Upper lobe of left lung (tissue), 6 donors: ENCODE results near the gene DNMT3A. TPM values are rescaled to one million over a fixed set of nuclear protein-coding genes. Genes with fewer than 3 reads are reported as not detected.

Experiments
- ATAC-seq, 2 donors: fragments of 200-7000 bp; cut with Tn5 transposase; one replicate each; pipeline ENCODE4 v1.9.1; 2022; ENCODE audit warnings: mild to moderate bottlenecking in 2 of 2, moderate library complexity in 2 of 2; ENCODE audit not compliant: low FRiP score in 2 of 2
- DNase-seq, 2 donors: peaks; one replicate each; pipeline ENCODE4 v3.0.0-alpha.2; 2019 to 2020
- H3K27ac ChIP-seq, 4 donors: fragments of 200-600 bp; sonication (generic); one replicate each; pipeline ENCODE4 v1.5.1; 2016 to 2019
- H3K27me3 ChIP-seq, 4 donors: fragments of 200-600 bp; sonication (generic); one replicate each; pipeline ENCODE4 v1.5.1; 2017 to 2019
- H3K36me3 ChIP-seq, 4 donors: fragments of 200-600 bp; sonication (generic); one replicate each; pipeline ENCODE4 v1.5.1; 2016 to 2019
- H3K4me1 ChIP-seq, 4 donors: fragments of 200-600 bp; sonication (generic); one replicate each; pipeline ENCODE4 v1.5.1; 2018 to 2019
- H3K4me3 ChIP-seq, 4 donors: fragments of 200-600 bp; sonication (generic); one replicate each; pipeline ENCODE4 v1.5.1; 2017 to 2019; ENCODE audit warnings: mild to moderate bottlenecking in 2 of 4, moderate library complexity in 1 of 4
- H3K9me3 ChIP-seq, 4 donors: fragments of 200-600 bp; sonication (generic); one replicate each; pipeline ENCODE4 v1.5.1; 2018 to 2019
- EP300 ChIP-seq, 4 donors: sonication (generic); formaldehyde crosslinking; IDR thresholded peaks; one replicate each; pipeline ENCODE4 v1.5.1; 2017; ENCODE audit warnings: antibody characterized with exemption in 4 of 4, control low read depth in 2 of 4
- POLR2A ChIP-seq, 4 donors: fragments of 450-650 bp; IDR thresholded peaks; one replicate each; pipeline ENCODE4 v1.5.1; 2016 to 2017; ENCODE audit warnings: antibody characterized with exemption in 4 of 4, mild to moderate bottlenecking in 2 of 4
- POLR2AphosphoS5 ChIP-seq, 2 donors: sonication (generic); formaldehyde crosslinking; IDR thresholded peaks; one replicate each; pipeline ENCODE4 v1.5.1; 2017; ENCODE audit warnings: antibody characterized with exemption in 2 of 2
- WGBS, 2 donors: methylation state at CpG; one replicate each; pipeline ENCODE4 v1.1.5; 2017 to 2018; 5-methylcytosine and 5-hydroxymethylcytosine counted together
- total RNA-seq, 6 donors: library from RNA; depleted of rRNA in 4 of 6; stranded (reverse); fragments of >200 nt in 4 of 6; gene quantifications; one replicate each; pipeline versions ENCODE4 v1.1.0 to v1.2.1, GENCODE V29; 2016 to 2021
- TF ChIP-seq, protein P1 (sequence below), 6 experiments: fragments of 450-650 bp in 4 of 6; fragments of 200-600 bp in 2 of 6; sonication (generic) in 2 of 6; IDR thresholded peaks; one replicate each; pipeline ENCODE4 v1.5.1; 2016 to 2019; ENCODE audit warnings: antibody characterized with exemption in 6 of 6
- donor health status: DM: no; HTN: no; CAD: no; lungs with moderate emphysema.
- donor health status: DM: no; HTN: yes; CAD: no; lungs with severe emphysema.

Gene DNMT3A
- total RNA-seq, 6 donors from 2014 or later, result 7.8 to 49.2 (median 30.4) TPM

DNA sequence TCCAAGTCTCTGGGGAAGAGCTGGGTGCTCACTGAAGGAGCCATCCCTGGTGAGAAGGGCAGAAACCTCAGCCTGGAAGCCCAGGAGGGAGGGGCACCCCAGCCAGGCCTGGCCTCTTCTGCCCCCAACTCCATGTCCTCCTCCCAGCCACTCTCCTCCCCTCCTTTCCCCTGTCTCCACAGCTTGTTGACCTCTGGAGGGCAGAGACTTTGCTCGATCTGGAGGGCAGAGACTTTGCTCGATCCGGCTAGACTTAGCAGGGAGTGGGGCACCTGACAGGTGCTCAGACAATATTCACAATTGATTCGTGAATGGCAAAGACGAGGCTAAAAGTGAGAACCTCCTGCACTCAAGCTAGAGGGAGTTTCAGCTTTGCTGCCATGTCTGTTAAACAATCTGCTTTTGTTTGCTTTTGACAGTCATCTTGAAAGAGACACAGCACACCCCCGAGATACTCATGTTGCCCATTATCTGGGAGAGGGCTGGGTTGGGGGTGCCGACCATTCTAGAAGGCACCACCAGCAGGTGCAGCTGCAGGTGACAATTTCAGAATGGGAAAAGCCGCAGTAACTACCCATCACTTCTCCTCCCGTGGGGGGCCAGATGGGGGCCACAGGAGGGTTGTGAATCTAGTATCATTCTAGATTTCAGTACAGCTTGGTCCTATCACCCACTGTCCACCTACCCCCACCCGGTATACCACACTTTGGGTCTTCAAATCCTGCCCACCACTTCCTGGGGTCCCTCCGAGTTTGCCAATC, 54.8 kb downstream of the DNMT3A start:
- Histone ChIP-seq H3K27me3 (no peaks in the 10 kb centered on the region), H3K36me3 (peaks cover 0 to 8% (median 6%) of the 10 kb centered on the region in 4 donors), H3K9me3 (no peaks in the 10 kb centered on the region), H3K27ac (peak overlapping the region in 3 of 4 donors; percentile 34 to 68 (median 65)), H3K4me3 (no peak overlapping the region), H3K4me1 (peaks cover 24 to 31% (median 28%) of the 10 kb centered on the region in 4 donors)
- TF ChIP-seq EP300 (IDR thresholded peaks at IDR 0.05) (no peak), POLR2AphosphoS5 (IDR thresholded peaks at IDR 0.05) (no peak), POLR2A (IDR thresholded peaks at IDR 0.05) (no peak)
- TF ChIP-seq, protein P1, sequence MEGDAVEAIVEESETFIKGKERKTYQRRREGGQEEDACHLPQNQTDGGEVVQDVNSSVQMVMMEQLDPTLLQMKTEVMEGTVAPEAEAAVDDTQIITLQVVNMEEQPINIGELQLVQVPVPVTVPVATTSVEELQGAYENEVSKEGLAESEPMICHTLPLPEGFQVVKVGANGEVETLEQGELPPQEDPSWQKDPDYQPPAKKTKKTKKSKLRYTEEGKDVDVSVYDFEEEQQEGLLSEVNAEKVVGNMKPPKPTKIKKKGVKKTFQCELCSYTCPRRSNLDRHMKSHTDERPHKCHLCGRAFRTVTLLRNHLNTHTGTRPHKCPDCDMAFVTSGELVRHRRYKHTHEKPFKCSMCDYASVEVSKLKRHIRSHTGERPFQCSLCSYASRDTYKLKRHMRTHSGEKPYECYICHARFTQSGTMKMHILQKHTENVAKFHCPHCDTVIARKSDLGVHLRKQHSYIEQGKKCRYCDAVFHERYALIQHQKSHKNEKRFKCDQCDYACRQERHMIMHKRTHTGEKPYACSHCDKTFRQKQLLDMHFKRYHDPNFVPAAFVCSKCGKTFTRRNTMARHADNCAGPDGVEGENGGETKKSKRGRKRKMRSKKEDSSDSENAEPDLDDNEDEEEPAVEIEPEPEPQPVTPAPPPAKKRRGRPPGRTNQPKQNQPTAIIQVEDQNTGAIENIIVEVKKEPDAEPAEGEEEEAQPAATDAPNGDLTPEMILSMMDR (IDR thresholded peaks at IDR 0.05), result no peak
- DNase-seq (no peak), ATAC-seq (no peak)
- WGBS, 2 donors, result 79 to 88% methylated on average over 8 to 11 of the region's 11 CpGs

DNA sequence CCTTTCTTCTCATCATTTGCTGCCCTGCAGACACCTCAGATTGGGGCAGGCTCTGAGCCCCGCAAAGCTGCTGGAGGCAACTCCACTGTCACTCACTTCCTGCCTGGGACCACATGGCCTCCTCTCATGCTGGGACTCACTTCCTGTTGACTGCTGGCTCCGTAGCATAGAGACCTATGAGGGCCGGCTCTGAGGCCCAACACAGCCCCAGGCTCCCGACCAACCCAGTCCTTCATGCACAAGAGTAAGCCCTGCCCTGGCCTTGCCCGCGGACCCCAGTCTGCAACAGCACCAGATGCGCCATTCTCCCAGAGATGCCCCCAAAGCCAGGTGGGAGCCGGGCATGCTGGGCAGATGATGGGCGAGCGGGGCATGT, 55.7 kb downstream of the DNMT3A start:
- Histone ChIP-seq H3K4me1 (peaks cover 20 to 25% (median 21%) of the 10 kb centered on the region in 4 donors), H3K9me3 (no peaks in the 10 kb centered on the region), H3K4me3 (no peak overlapping the region), H3K27me3 (no peaks in the 10 kb centered on the region), H3K27ac (peak overlapping the region; percentile 33 to 68 (median 50)), H3K36me3 (peaks cover 0 to 17% (median 9%) of the 10 kb centered on the region in 4 donors)
- 57% methylated on average over 10 of the region's 10 CpGs; no CpG with 5 or more reads in 1 of the 2 donors for WGBS, 2 donors
- ATAC-seq (peak; percentile 47 to 69), DNase-seq (peak in 1 of 2 donors; percentile 60)
- no peak for TF ChIP-seq POLR2A (IDR thresholded peaks at IDR 0.05)
- TF ChIP-seq, protein P1 (IDR thresholded peaks at IDR 0.05), result no peak
- TF ChIP-seq POLR2AphosphoS5 (IDR thresholded peaks at IDR 0.05), result no peak
- no peak for TF ChIP-seq EP300 (IDR thresholded peaks at IDR 0.05)

DNA sequence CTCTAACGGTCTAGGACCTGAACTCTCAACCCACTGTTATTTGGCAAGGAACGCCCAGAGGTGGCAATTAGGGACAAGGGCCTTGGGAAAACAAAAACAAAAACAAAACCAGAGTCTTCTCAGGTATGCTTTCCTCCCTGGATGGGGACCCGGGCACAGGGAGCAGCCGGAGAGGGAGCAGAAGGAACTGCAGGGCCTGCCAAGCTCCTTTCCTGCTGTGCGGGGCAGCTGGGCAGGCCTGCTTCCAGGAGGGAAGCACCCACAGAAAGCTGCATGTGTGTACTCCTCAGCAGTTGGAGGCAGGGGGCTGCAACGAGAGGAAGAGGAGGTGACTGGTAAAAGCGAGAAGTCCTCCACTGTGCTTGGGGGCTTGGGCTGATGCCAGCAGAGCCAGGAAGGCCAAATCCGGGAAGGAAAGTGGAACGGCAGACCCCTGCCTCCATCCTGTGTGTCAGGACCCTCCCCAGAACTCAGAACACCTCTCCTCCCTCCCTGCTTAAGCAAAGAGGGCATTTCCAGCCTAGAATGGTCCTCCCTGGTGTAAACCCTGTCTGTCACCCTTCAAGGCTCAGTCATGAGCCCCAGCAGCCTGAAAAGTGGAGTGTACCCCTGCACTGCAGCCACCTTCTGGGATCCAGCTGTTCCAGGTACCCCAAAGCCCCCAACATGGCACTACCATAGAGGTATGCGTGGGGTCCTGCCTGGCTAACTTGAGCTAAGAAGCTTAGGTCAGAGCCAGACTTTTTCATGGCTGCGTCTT, 56.3 kb downstream of the DNMT3A start:
- H3K9me3 ChIP-seq, result no peaks in the 10 kb centered on the region
- H3K36me3 ChIP-seq, result peaks cover 0 to 23% (median 9%) of the 10 kb centered on the region in 4 donors
- no peak overlapping the region for H3K4me3 ChIP-seq
- ATAC-seq, result no peak
- H3K27ac ChIP-seq, result peak overlapping the region; percentile 10 to 68 (median 50)
- no peaks in the 10 kb centered on the region for H3K27me3 ChIP-seq
- DNase-seq, result no peak
- 58 to 69% methylated on average over 11 of the region's 11 CpGs for WGBS, 2 donors
- H3K4me1 ChIP-seq, result peaks cover 14 to 22% (median 16%) of the 10 kb centered on the region in 4 donors
- TF ChIP-seq, protein P1 (IDR thresholded peaks at IDR 0.05), result no peak
- TF ChIP-seq POLR2A (IDR thresholded peaks at IDR 0.05), result no peak
- no peak for TF ChIP-seq POLR2AphosphoS5 (IDR thresholded peaks at IDR 0.05)
- TF ChIP-seq EP300 (IDR thresholded peaks at IDR 0.05), result no peak

DNA sequence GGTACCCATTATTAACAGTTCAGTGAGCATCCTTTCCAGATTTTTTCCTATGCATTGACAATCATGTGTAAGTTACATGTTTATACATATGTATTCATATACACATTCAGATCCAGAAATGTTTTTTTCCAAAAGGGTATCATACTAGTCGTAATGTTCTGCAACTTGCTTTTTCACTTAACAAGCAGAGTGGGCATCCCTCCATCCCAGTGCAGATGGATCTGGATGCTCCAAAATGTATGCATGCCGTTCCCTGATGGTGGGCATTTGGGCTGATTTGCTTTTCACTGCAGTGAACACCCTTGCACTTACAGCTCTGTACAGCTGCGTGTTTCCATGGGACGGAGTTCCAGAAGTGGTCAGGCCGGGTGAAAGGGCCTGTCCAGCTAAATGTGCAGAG, 57.0 kb downstream of the DNMT3A start:
- H3K4me1 ChIP-seq, result peaks cover 13 to 22% (median 15%) of the 10 kb centered on the region in 4 donors
- H3K36me3 ChIP-seq, result peaks cover 0 to 24% (median 9%) of the 10 kb centered on the region in 4 donors
- WGBS, 2 donors, result 96 to 97% methylated on average over 2 to 5 of the region's 5 CpGs
- no peak overlapping the region for H3K4me3 ChIP-seq
- no peaks in the 10 kb centered on the region for H3K9me3 ChIP-seq
- DNase-seq, result no peak
- TF ChIP-seq EP300 (IDR thresholded peaks at IDR 0.05), result no peak
- TF ChIP-seq, protein P1 (IDR thresholded peaks at IDR 0.05), result no peak
- no peak for TF ChIP-seq POLR2AphosphoS5 (IDR thresholded peaks at IDR 0.05)
- no peak for TF ChIP-seq POLR2A (IDR thresholded peaks at IDR 0.05)
- no peaks in the 10 kb centered on the region for H3K27me3 ChIP-seq
- no peak for ATAC-seq
- H3K27ac ChIP-seq, result no peak overlapping the region
